ENCODE measurements around the gene MAGEA6. TPM values are rescaled to one million over a fixed set of nuclear protein-coding genes. Genes with fewer than 3 reads are reported as not detected.
"Not testable (repeated sequence)": the region's sequence is repeated elsewhere in the genome, so short reads cannot be mapped to it uniquely, and the experiment has no call there.

The MAGEA6 gene
- total RNA-seq, 1 donor from 2014 or later, result not detected

DNA sequence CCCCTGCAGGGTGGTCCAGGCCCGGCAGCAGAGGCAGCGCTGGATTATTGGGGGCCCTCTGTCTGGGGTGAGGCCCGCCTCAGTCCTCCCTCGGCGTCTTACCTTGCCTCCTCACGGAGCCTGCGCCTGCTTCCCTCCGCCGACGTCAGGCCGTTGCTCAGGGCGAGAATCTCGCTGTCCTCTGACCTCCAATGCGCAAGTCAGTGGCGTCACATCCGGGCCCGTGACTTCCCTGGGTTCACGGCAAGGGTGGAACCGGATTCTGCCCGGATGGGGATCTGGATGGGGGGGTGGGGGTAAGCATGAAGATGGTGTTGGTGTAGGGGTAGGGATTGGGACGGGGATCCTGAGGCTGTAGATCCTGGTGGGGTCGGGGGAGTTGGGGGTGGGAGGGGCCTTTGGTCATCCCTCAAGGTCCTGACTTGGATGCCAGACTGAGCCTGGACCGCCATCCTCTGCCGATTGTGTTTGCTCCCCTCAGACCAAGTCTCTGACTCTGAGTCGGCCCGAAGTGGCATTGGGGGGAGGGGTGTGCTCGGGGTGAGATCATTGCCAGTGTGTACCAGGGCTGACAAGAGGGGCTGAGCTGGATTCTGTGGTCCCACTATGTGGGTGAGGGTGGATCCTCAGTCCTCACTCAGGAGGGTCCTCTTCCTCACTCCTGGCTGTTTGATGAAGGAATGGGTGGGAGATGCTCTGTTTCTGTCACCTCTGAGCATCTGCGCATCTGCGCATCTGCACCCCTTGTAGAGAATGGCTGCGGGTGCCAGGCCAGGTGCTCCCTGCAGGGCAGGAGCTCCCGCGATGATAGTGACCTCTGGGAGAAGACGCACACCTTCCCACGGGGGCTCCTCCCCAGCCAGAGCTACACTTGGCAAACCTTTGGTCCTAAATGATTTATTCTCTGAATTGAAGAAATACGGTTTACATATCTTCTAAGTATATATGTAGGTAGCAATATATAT is 15.5 kb downstream of the MAGEA6 start, which contains the start of gene MAGEA2:
Gene MAGEA2, minus strand, starts transcription at position 157 of the 965 bp plus-strand sequence. CDS start 2,479 bp downstream, outside the sequence.
- H3K36me3 Mint-ChIP-seq (ENCODE audit: low read depth); DNase-seq (ENCODE audit: low spot score); H3K4me1 Mint-ChIP-seq (ENCODE audit: low read depth); H3K27me3 Mint-ChIP-seq (ENCODE audit: low read depth); H3K4me3 Mint-ChIP-seq (ENCODE audit: unreplicated experiment); H3K9me3 Mint-ChIP-seq (ENCODE audit: low read depth); H3K27ac Mint-ChIP-seq (ENCODE audit: unreplicated experiment): not testable (repeated sequence)

DNA sequence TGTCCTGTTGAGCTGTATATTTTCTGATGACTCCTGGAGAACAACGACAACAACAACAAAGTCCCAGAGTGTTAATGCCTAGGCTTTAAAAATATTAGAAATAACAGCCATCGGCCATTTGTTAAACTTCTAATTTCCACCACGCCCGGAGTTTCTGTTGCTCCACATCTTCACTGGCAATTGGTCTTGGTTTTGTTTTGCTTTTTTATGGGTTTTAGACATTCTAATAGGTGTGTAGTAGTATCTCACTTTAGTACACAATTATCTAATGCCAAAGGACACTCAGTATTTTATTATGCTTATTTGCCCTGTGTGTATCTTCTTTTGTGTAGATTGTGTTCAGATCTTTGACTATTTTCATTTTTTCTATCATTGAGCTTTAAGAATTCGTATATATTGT is 30.9 kb downstream of the MAGEA6 start:
- Mint-ChIP-seq H3K27me3 (ENCODE audit: low read depth) (peaks cover 2% of the 10 kb centered on the region), H3K9me3 (ENCODE audit: low read depth) (peaks cover 26% of the 10 kb centered on the region), H3K4me3 (ENCODE audit: unreplicated experiment) (no peak overlapping the region), H3K36me3 (ENCODE audit: low read depth) (no peaks in the 10 kb centered on the region), H3K4me1 (ENCODE audit: low read depth) (no peaks in the 10 kb centered on the region), H3K27ac (ENCODE audit: unreplicated experiment) (no peak overlapping the region)
- DNase-seq (ENCODE audit: low spot score), result no peak
- TF ChIP-seq, protein P1, sequence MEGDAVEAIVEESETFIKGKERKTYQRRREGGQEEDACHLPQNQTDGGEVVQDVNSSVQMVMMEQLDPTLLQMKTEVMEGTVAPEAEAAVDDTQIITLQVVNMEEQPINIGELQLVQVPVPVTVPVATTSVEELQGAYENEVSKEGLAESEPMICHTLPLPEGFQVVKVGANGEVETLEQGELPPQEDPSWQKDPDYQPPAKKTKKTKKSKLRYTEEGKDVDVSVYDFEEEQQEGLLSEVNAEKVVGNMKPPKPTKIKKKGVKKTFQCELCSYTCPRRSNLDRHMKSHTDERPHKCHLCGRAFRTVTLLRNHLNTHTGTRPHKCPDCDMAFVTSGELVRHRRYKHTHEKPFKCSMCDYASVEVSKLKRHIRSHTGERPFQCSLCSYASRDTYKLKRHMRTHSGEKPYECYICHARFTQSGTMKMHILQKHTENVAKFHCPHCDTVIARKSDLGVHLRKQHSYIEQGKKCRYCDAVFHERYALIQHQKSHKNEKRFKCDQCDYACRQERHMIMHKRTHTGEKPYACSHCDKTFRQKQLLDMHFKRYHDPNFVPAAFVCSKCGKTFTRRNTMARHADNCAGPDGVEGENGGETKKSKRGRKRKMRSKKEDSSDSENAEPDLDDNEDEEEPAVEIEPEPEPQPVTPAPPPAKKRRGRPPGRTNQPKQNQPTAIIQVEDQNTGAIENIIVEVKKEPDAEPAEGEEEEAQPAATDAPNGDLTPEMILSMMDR (IDR thresholded peaks at IDR 0.05), result no peak

DNA sequence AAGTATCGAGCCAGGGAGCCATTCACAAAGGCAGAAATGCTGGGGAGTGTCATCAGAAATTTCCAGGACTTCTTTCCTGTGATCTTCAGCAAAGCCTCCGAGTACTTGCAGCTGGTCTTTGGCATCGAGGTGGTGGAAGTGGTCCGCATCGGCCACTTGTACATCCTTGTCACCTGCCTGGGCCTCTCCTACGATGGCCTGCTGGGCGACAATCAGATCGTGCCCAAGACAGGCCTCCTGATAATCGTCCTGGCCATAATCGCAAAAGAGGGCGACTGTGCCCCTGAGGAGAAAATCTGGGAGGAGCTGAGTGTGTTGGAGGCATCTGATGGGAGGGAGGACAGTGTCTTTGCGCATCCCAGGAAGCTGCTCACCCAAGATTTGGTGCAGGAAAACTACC is 33.0 kb downstream of the MAGEA6 start:
- peaks cover 22% of the 10 kb centered on the region for H3K9me3 Mint-ChIP-seq (ENCODE audit: low read depth)
- DNase-seq (ENCODE audit: low spot score), result peak; percentile 40
- not testable (repeated sequence) for H3K36me3 Mint-ChIP-seq (ENCODE audit: low read depth); H3K27me3 Mint-ChIP-seq (ENCODE audit: low read depth); H3K4me3 Mint-ChIP-seq (ENCODE audit: unreplicated experiment); H3K4me1 Mint-ChIP-seq (ENCODE audit: low read depth); H3K27ac Mint-ChIP-seq (ENCODE audit: unreplicated experiment)

DNA sequence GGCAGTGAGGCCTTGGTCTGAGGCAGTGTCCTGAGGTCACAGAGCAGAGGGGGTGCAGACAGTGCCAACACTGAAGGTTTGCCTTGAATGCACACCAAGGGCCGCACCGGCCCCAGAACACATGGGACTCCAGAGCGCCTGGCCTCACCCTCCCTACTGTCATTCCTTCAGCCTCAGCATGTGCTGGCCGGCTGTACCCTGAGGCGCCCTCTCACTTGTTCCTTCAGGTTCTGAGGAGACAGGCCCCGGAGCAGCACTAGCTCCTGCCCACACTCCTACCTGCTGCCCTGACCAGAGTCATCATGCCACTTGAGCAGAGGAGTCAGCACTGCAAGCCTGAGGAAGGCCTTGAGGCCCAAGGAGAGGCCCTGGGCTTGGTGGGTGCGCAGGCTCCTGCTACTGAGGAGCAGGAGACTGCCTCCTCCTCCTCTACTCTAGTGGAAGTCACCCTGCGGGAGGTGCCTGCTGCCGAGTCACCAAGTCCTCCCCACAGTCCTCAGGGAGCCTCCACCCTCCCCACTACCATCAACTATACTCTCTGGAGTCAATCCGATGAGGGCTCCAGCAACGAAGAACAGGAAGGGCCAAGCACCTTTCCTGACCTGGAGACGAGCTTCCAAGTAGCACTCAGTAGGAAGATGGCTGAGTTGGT is 33.5 kb downstream of the MAGEA6 start:
- H3K9me3 Mint-ChIP-seq (ENCODE audit: low read depth), result peaks cover 27% of the 10 kb centered on the region
- TF ChIP-seq, protein P1 (IDR thresholded peaks at IDR 0.05), result no peak
- H3K4me3 Mint-ChIP-seq (ENCODE audit: unreplicated experiment), result no peak overlapping the region
- DNase-seq (ENCODE audit: low spot score), result peak; percentile 77
- H3K36me3 Mint-ChIP-seq (ENCODE audit: low read depth), result no peaks in the 10 kb centered on the region
- H3K27me3 Mint-ChIP-seq (ENCODE audit: low read depth), result no peaks in the 10 kb centered on the region
- H3K4me1 Mint-ChIP-seq (ENCODE audit: low read depth), result no peaks in the 10 kb centered on the region
- no peak overlapping the region for H3K27ac Mint-ChIP-seq (ENCODE audit: unreplicated experiment)

DNA sequence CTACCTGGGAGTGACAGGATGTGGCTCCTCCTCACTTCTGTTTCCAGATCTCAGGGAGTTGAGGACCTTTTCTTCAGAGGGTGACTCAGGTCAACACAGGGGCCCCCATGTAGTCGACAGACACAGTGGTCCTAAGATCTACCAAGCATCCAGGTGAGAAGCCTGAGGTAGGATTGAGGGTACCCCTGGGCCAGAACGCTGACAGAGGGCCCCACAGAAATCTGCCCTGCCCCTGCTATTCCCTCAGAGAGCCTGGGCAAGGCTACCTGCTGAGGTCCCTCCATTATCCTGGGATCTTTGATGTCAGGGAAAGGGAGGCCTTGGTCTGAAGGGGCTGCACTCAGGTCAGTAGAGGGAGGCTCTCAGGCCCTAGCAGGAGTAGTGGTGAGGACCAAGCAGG is 34.4 kb downstream of the MAGEA6 start:
- TF ChIP-seq, protein P1 (IDR thresholded peaks at IDR 0.05), result no peak
- Mint-ChIP-seq H3K36me3 (ENCODE audit: low read depth) (no peaks in the 10 kb centered on the region), H3K9me3 (ENCODE audit: low read depth) (peaks cover 23% of the 10 kb centered on the region), H3K4me3 (ENCODE audit: unreplicated experiment) (no peak overlapping the region), H3K4me1 (ENCODE audit: low read depth) (no peaks in the 10 kb centered on the region), H3K27me3 (ENCODE audit: low read depth) (no peaks in the 10 kb centered on the region), H3K27ac (ENCODE audit: unreplicated experiment) (no peak overlapping the region)
- peak; percentile 17 for DNase-seq (ENCODE audit: low spot score)

DNA sequence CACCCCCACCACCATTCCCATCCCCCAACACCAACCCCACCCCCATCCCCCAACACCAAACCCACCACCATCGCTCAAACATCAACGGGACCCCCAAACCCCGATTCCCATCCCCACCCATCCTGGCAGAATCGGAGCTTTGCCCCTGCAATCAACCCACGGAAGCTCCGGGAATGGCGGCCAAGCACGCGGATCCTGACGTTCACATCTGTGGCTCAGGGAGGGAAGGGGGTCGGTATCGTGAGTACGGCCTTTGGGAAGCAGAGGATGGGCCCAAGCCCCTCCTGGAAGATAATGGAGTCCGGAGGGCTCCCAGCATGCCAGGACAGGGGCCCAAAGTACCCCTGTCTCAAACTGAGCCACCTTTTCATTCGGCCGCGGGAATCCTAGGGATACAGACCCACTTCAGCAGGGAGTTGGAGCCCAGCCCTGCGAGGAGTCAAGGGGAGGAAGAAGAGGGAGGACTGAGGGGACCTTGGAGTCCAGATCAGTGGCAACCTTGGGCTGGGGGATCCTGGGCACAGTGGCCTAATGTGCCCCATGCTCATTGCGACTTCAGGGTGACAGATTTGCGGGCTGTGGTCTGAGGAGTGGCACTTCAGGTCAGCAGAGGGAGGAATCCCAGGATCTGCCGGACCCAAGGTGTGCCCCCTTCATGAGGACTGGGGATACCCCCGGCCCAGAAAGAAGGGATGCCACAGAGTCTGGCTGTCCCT is 35.2 kb downstream of the MAGEA6 start:
- not testable (repeated sequence) for H3K4me1 Mint-ChIP-seq (ENCODE audit: low read depth); H3K27ac Mint-ChIP-seq (ENCODE audit: unreplicated experiment); H3K36me3 Mint-ChIP-seq (ENCODE audit: low read depth); H3K4me3 Mint-ChIP-seq (ENCODE audit: unreplicated experiment); H3K27me3 Mint-ChIP-seq (ENCODE audit: low read depth)
- DNase-seq (ENCODE audit: low spot score), result peak; percentile 44
- peaks cover 23% of the 10 kb centered on the region for H3K9me3 Mint-ChIP-seq (ENCODE audit: low read depth)

All from chondrocyte (in vitro differentiated cells).